IMR-90 (cell line): ENCODE measurements around the gene ANO8. TPM values are rescaled to one million over a fixed set of nuclear protein-coding genes. Genes with fewer than 3 reads are reported as not detected.

Experiments
- ATAC-seq: fragments of 200-7000 bp; cut with Tn5 transposase; 2 replicates; pipeline ENCODE4 v1.9.1; 2020; ENCODE audit warnings: low read depth, mild to moderate bottlenecking, moderate library complexity
- BruUV-seq: library from RNA; stranded (reverse); fragments of 400-500 nt; replicated peaks from 2 replicates; lab custom pipeline; 2021; lab: Mats Ljungman, UMichigan
- CTCF ChIA-PET: fragments of 300-600 bp; formaldehyde crosslinking; extraction: SDS; loops from one replicate; lab custom pipeline; 2021; ENCODE audit warnings: antibody characterized with exemption; lab: Yijun Ruan, JAX
- POLR2A ChIA-PET: fragments of 300-600 bp; sonication (Branson Sonifier 250); formaldehyde crosslinking; loops from one replicate; lab custom pipeline; 2022; ENCODE audit warnings: antibody characterized with exemption; ENCODE audit not compliant: unreplicated experiment; lab: Charles Lee
- DNase-seq: peaks from one replicate; pipeline ENCODE4 v3.0.0; 2013
- H2AFZ ChIP-seq: replicated peaks from 2 replicates; pipeline ENCODE3; 2013; ENCODE audit warnings: low read length, mild to moderate bottlenecking; ENCODE audit not compliant: poor library complexity
- H2AK5ac ChIP-seq: 2 replicates; pipeline ENCODE4 v1.6.1; 2013; ENCODE audit warnings: low read depth, low read length, inconsistent platforms
- H2AK9ac ChIP-seq: replicated peaks from 2 replicates; pipeline ENCODE3; 2013; ENCODE audit warnings: mild to moderate bottlenecking, low read depth, low read length, moderate library complexity; ENCODE audit not compliant: poor library complexity
- H2BK120ac ChIP-seq: 2 replicates; pipeline ENCODE4 v1.6.1; 2013; ENCODE audit warnings: low read depth, low read length, inconsistent platforms
- H2BK15ac ChIP-seq: 3 replicates; pipeline ENCODE4 v1.6.1; 2013; ENCODE audit warnings: low read depth, low read length, inconsistent platforms
- H2BK20ac ChIP-seq: 2 replicates; pipeline ENCODE4 v1.6.1; 2013; ENCODE audit warnings: low read depth, mild to moderate bottlenecking, inconsistent platforms, low read length, moderate library complexity
- H2BK5ac ChIP-seq: 2 replicates; pipeline ENCODE4 v1.6.1; 2013; ENCODE audit warnings: mild to moderate bottlenecking, low read depth, low read length, inconsistent platforms; ENCODE audit not compliant: poor library complexity, severe bottlenecking
- H3K14ac ChIP-seq: replicated peaks from 2 replicates; pipeline ENCODE4 v1.6.1; 2013; ENCODE audit warnings: low read depth, low read length, inconsistent platforms
- H3K18ac ChIP-seq: 2 replicates; pipeline ENCODE4 v1.6.1; 2013; ENCODE audit warnings: low read depth, low read length, control low read depth
- H3K23ac ChIP-seq: 2 replicates; pipeline ENCODE4 v1.6.1; 2013; ENCODE audit warnings: low read depth, low read length, inconsistent platforms
- H3K27ac ChIP-seq: 2 replicates; pipeline ENCODE4 v1.5.1; 2013; ENCODE audit warnings: mild to moderate bottlenecking, control low read depth, low read length; ENCODE audit not compliant: insufficient read depth
- H3K27me3 ChIP-seq: 2 replicates; pipeline ENCODE4 v1.6.1; 2013; ENCODE audit warnings: low read length; ENCODE audit not compliant: control insufficient read depth, insufficient read depth
- H3K36me3 ChIP-seq: 2 replicates; pipeline ENCODE4 v1.6.1; 2013; ENCODE audit warnings: low read length, mixed read lengths; ENCODE audit not compliant: control insufficient read depth, insufficient read depth
- H3K4ac ChIP-seq: 2 replicates; pipeline ENCODE4 v1.6.1; 2013; ENCODE audit warnings: low read depth, low read length, inconsistent platforms
- H3K4me1 ChIP-seq: 2 replicates; pipeline ENCODE4 v1.6.1; 2013; ENCODE audit warnings: low read length, mixed read lengths; ENCODE audit not compliant: control insufficient read depth, insufficient read depth
- H3K4me2 ChIP-seq: 2 replicates; pipeline ENCODE4 v1.6.1; 2013; ENCODE audit warnings: low read depth, mild to moderate bottlenecking, control low read depth, low read length, moderate library complexity
- H3K4me3 ChIP-seq: 2 replicates; pipeline ENCODE4 v1.5.1; 2013; ENCODE audit warnings: low read depth, mild to moderate bottlenecking, control low read depth, low read length, moderate library complexity; ENCODE audit not compliant: insufficient read depth
- H3K56ac ChIP-seq: 2 replicates; pipeline ENCODE4 v1.6.1; 2013; ENCODE audit warnings: low read length, inconsistent platforms; ENCODE audit not compliant: insufficient read depth; ENCODE audit errors: extremely low read depth
- H3K79me1 ChIP-seq, 2 experiments: 2 replicates each; pipeline ENCODE4 v1.6.1; 2013; ENCODE audit warnings: low read length in 2 of 2, inconsistent platforms in 1 of 2, low read depth in 1 of 2
- H3K9ac ChIP-seq: 2 replicates; pipeline ENCODE4 v1.6.1; 2013; ENCODE audit warnings: low read depth, low read length, control low read depth
- H3K9me1 ChIP-seq: 2 replicates; pipeline ENCODE4 v1.6.1; 2013; ENCODE audit warnings: low read length, inconsistent platforms; ENCODE audit not compliant: insufficient read depth
- H3K9me3 ChIP-seq: 2 replicates; pipeline ENCODE4 v1.6.1; 2013; ENCODE audit warnings: low read length; ENCODE audit not compliant: control insufficient read depth, insufficient read depth
- H4K20me1 ChIP-seq: 2 replicates; pipeline ENCODE4 v1.6.1; 2013; ENCODE audit warnings: low read length, inconsistent platforms; ENCODE audit not compliant: insufficient read depth
- H4K5ac ChIP-seq: 2 replicates; pipeline ENCODE4 v1.6.1; 2013; ENCODE audit warnings: mild to moderate bottlenecking, low read depth, low read length, control low read depth
- H4K8ac ChIP-seq, 2 experiments: 2 replicates each; pipeline ENCODE4 v1.6.1; 2013; ENCODE audit warnings: low read depth in 2 of 2, low read length in 2 of 2, control low read depth in 1 of 2, inconsistent platforms in 1 of 2
- H4K91ac ChIP-seq: 2 replicates; pipeline ENCODE4 v1.6.1; 2013; ENCODE audit warnings: low read depth, low read length, inconsistent platforms; ENCODE audit not compliant: insufficient read depth
- BHLHE40 ChIP-seq: fragments of 150-350 bp; IDR thresholded peaks from 2 replicates; pipeline ENCODE4 v1.6.1; 2016; ENCODE audit warnings: mild to moderate bottlenecking, low read depth, low read length
- CEBPB ChIP-seq: IDR thresholded peaks from 2 replicates; pipeline ENCODE4 v1.6.1; 2012; ENCODE audit warnings: low read depth, low read length, improper control_type of control experiment
- CHD1 ChIP-seq: IDR thresholded peaks from 2 replicates; pipeline ENCODE4 v1.6.1; 2012; ENCODE audit warnings: low read depth, low read length, improper control_type of control experiment
- CTCF ChIP-seq: conservative IDR thresholded peaks from 2 replicates; pipeline ENCODE4 v1.5.1; 2012; ENCODE audit warnings: mild to moderate bottlenecking, low read depth, low read length, improper control_type of control experiment
- ELK1 ChIP-seq: fragments of 150-350 bp; IDR thresholded peaks from 2 replicates; pipeline ENCODE4 v1.6.1; 2016; ENCODE audit warnings: low read depth, mild to moderate bottlenecking, low read length, moderate library complexity, borderline replicate concordance
- FOS ChIP-seq: fragments of 150-350 bp; IDR thresholded peaks from 2 replicates; pipeline ENCODE4 v1.6.1; 2016; ENCODE audit warnings: low read depth, low read length
- MAFK ChIP-seq: IDR thresholded peaks from 2 replicates; pipeline ENCODE4 v1.6.1; 2012; ENCODE audit warnings: low read depth, low read length, improper control_type of control experiment
- MAZ ChIP-seq: IDR thresholded peaks from 2 replicates; pipeline ENCODE4 v1.6.1; 2012; ENCODE audit warnings: low read depth, mild to moderate bottlenecking, low read length, improper control_type of control experiment, moderate library complexity, borderline replicate concordance
- RFX5 ChIP-seq: IDR thresholded peaks from 2 replicates; pipeline ENCODE4 v1.8.0; 2012; ENCODE audit warnings: low read depth, mild to moderate bottlenecking, low read length, moderate library complexity
- SMC3 ChIP-seq: fragments of 150-350 bp; IDR thresholded peaks from 2 replicates; pipeline ENCODE4 v1.6.1; 2016; ENCODE audit warnings: low read depth, mild to moderate bottlenecking, antibody characterized with exemption, low read length, moderate library complexity
- WGBS, 2 experiments: methylation state at CpG; one replicate each; pipeline versions ENCODE4 v1.1.5 to v1.1.7; 2013; ENCODE audit warnings: missing lambda C conversion rate in 2 of 2; ENCODE audit not compliant: insufficient read length in 1 of 2; ENCODE audit errors: extremely low coverage in 2 of 2; 5-methylcytosine and 5-hydroxymethylcytosine counted together
- dilution Hi-C: fragments of 300-500 bp; cut with HindIII; formaldehyde crosslinking; loops from one replicate; pipeline ENCODE4 v1.14.3; 2018; ENCODE audit warnings: low sequenced_read_pairs; ENCODE audit not compliant: unreplicated experiment
- in situ Hi-C: fragments of 300-500 bp; cut with MboI; formaldehyde crosslinking; loops from 3 replicates; pipeline ENCODE4 v1.14.3; 2019; ENCODE audit warnings: low sequenced_read_pairs, inconsistent platforms, mixed read lengths
- intact Hi-C: fragments of 100-400 bp; cut with micrococcal nuclease; formaldehyde crosslinking; loops from 2 replicates; pipeline ENCODE4 v1.10.0; 2022
- polyA plus RNA-seq, 3 experiments: library from polyadenylated mRNA; depleted of rRNA; stranded (reverse); fragments of >200 nt; gene quantifications; 2 replicates each; pipeline ENCODE4 v1.2.3, GENCODE V29; 2012; ENCODE audit warnings: low replicate concordance in 1 of 3
- total RNA-seq: library from RNA; depleted of rRNA; stranded (reverse); fragments of >200 nt; gene quantifications from 2 replicates; pipeline ENCODE4 v1.2.3, GENCODE V29; 2012

ANO8 gene
- total and polyA plus RNA-seq, 2 of the 4 experiments (the other 2 are of a cell fraction) = 1.6 to 5.6 TPM

DNA sequence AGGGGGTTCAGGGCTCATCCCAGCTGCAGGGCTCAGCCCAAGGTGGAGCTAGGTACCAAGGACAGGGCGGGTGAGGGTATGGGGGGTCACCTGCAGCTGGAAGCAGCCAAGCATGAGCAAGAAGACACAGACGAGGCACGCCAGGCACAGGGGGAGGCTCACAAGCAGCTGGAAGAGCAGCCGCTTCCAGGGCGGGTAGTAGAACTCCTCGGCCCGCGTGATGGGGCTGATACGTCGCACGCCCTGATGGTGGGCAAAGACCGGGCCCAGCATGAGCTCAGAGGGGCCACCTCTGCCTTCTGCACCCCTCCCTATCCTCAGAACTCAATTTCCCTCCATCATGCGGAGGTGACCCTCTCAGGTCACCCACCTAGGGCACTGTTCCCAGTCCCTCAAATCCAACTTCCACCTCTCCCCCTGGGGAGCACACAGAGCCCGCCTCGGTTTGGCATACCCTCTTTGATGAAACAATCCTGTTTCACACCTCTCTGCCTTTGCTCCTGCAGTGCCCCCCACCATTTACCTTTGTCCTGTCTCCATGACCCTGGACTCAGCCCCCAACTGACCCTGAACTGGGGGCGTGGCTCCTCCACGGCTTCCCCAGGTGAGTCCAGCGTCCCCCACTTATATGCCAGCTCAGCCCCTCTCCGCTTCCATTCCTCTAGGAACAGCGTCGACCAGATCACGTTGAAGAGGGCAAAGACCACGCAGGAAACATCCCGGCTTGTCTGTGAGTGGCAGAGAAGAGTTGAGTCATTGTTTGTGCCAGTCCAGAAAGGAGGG, 4.2 kb downstream of the ANO8 start (continued):
- no peak for TF ChIP-seq MAZ

- Histone ChIP-seq H4K5ac (no peak overlapping the region), H3K9ac (no peak overlapping the region), H3K9me1 (no peaks in the 10 kb centered on the region), H3K4me3 (no peak overlapping the region), H2BK5ac (no peak overlapping the region), H4K8ac (no peak overlapping the region), H3K4ac (no peak overlapping the region), H3K36me3 (peaks cover 11% of the 10 kb centered on the region; the same call in 1 of the 2 replicates), H3K14ac (no peak overlapping the region), H3K9me3 (no peaks in the 10 kb centered on the region), H2BK20ac (no peak overlapping the region), H3K4me2 (no peak overlapping the region), H2AK5ac (no peak overlapping the region), H3K79me1 (peaks cover 0 to 20% of the 10 kb centered on the region in 2 experiments; a peak in 2 of 4 replicates), H3K18ac (no peak overlapping the region), H2BK15ac (no peak overlapping the region), H2AFZ (no peak overlapping the region), H2BK120ac (no peak overlapping the region), H3K27ac (no peak overlapping the region), H4K20me1 (no peaks in the 10 kb centered on the region), H3K56ac (no peak overlapping the region), H3K23ac (no peak overlapping the region), H4K91ac (no peak overlapping the region), H3K27me3 (no peaks in the 10 kb centered on the region), H2AK9ac (no peak overlapping the region), H3K4me1 (0 out of 2 replicates have a peak, but pooled peaks cover 4% of the 10 kb centered on the region)
- intact Hi-C loops = no loop called here
- in situ Hi-C loops = no loop called here
- no peak for DNase-seq
- ATAC-seq = no peak
- dilution Hi-C loops = no loop called here
- ChIA-PET CTCF (no interaction called here), POLR2A (no interaction called here)
- 78% methylated on average over 39 of the region's 51 CpGs; no CpG with 5 or more reads in 1 of the 2 experiments for WGBS, 2 experiments
- BruUV-seq = no TSS peak
- TF ChIP-seq MAZ (no peak), RFX5 (no peak), CEBPB (no peak), FOS (no peak), CHD1 (no peak), ELK1 (no peak), BHLHE40 (no peak), MAFK (no peak), CTCF (no peak), SMC3 (no peak)
Measured at GRCh38 chr19:17329366-17330261, 5.0 kb downstream of the ANO8 start.
